GM19351 (cell line): ENCODE measurements around the gene NPW.
A peak's percentile ranks its signal among the peaks of the same experiment; 100 is the strongest.

Experiments
- ATAC-seq: cut with Tn5 transposase; IDR thresholded peaks from one replicate; pipeline ENCODE4 v1.9.1; 2021; ENCODE audit warnings: mild to moderate bottlenecking, moderate library complexity; ENCODE audit not compliant: unreplicated experiment

Gene NPW

DNA sequence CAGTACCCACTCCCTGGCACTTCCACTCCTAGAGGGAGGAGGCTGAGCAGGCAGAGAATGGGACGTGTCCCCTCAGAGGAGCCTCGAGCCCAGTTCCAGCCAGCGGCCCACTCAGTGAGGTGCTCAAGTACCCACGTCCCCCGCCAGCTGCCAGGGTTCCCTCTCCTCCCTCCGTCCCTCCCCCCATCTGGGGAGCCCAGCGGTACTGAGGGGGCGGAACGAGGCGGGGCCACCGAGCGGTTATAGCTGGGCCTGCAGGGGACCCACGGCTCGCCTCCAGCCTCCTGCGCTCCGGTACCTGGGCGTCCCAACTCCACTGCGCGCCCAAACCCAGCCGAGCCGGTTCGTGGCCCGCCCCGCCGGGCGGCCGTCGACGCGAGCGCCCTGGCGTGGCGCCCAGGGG, at the start of gene NPW:
Gene NPW (plus strand): TSS at position 268 of the 403 bp plus-strand sequence.
- ATAC-seq = no peak

DNA sequence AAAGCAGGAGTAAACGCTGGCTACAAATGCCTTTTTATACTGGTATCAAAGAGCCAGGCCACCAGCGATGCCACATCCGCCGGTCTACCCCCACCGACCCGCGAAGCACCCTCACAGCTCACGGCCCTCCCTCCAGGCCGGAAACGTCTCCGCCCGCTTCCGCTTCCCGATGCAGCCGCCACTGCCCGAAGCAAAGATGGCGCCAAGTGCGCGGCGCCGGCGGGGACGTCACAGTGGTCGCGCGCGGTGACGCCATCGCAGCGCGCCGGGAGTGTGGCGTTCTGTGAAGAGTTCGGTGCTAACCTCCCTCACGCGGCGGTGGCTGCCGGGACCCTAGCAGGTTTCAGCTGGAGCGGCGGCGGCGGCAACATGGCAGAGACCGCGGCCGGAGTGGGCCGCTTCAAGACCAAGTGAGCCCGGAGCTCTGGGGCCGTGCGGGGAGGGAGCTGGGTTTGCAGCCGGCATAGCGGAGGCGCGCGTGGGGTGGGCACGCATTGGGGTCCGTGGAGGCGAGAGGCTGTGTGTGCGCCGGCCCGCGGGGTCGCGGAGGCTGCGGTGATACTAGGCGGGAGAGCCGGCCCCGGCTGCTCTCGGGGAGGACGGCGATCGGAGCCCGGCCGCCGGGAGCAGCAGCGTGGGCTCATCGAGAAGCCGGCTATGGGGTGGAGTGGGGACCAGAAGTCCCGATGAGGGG, 47.6 kb upstream of the NPW start, which contains the start of gene TBL3:
Gene TBL3 (plus strand): TSS at position 258 of the 694 bp plus-strand sequence. CDS start 112 bp downstream, at position 370.
- ATAC-seq = peak; percentile 90

DNA sequence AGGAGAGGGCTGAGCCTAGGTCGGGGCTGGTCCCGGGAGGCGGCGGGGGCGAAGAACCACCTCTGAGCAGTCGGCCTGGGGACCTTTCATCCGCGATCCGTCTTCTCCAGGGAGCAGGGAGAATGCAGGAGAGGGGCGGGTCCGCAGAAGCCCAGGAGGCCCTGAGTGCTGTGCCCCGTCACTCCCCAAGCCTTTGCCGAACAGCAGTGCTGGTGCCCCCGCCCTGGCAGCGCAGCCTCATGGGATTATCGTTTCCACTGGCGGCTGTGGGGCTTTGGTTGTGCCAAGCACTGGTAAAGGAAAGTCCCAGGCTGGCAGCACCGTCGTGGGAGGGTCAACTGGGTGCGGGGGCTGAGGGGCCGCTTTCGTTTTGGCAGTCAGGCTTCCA, 47.1 kb upstream of the NPW start:
- no peak for ATAC-seq

DNA sequence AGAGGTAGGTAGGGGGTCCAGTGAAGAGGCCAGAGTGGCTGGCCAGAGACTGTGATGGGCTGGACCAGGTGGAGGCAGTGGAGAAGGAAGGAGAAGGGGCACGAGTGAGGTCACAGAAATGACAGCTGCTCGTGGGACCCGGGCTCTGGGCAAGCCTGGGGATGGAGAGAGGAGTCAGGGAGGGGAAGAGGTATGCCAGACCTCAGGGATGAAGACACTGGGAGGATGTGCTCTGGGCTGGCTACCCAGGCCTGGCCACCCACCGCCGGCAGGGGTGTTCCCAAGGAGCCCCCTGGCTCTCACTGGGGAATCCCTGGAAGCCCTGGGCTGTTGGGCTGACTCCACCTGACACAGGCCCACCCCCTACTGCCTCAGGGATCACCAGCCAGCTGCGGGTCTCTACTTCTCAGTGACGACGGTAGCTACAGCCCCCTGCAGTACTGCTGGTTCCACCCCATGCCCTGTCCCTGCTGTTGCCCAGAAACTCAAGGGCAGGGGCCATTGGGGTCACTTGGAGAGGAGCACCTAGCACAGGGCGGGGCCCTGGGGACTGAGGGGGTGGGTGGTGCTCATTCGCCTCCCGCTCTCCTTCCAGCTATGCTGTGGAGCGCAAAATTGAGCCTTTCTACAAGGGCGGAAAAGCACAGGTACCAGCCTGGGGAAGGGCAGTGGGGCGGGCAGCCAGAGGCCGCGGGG, 46.0 kb upstream of the NPW start:
- ATAC-seq = no peak

DNA sequence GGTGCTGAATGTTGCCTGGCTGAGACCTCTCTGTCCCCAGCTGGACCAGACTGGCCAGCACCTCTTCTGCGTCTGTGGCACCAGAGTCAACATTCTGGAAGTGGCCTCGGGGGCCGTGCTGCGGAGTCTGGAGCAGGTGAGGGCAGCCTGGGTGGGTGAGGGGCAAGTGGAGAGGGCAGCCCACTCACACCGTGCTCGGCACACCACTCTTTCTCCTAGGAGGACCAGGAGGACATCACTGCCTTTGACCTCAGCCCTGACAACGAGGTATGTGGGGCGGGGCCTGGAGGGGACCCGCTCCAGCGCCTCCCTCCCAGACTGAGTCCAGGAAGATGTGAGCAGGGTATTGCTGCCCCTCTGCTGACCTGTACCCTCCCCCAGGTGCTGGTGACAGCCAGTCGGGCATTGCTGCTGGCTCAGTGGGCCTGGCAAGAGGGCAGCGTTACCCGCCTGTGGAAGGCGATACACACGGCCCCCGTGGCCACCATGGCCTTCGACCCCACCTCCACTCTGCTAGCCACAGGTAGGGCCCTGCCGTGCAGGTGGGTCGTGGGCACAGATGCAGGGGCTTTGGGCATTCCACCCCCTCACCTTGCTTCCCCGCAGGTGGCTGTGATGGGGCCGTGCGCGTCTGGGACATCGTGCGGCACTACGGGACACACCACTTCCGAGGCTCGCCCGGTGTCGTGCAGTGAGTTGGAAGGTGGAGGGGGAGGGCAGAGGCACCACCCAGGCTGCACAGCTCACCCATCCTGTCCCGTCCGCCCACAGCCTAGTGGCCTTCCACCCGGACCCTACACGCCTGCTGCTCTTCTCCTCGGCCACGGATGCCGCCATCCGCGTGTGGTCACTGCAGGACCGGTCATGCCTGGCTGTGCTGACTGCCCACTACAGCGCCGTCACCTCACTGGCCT, 45.2 kb upstream of the NPW start:
- ATAC-seq = no peak

DNA sequence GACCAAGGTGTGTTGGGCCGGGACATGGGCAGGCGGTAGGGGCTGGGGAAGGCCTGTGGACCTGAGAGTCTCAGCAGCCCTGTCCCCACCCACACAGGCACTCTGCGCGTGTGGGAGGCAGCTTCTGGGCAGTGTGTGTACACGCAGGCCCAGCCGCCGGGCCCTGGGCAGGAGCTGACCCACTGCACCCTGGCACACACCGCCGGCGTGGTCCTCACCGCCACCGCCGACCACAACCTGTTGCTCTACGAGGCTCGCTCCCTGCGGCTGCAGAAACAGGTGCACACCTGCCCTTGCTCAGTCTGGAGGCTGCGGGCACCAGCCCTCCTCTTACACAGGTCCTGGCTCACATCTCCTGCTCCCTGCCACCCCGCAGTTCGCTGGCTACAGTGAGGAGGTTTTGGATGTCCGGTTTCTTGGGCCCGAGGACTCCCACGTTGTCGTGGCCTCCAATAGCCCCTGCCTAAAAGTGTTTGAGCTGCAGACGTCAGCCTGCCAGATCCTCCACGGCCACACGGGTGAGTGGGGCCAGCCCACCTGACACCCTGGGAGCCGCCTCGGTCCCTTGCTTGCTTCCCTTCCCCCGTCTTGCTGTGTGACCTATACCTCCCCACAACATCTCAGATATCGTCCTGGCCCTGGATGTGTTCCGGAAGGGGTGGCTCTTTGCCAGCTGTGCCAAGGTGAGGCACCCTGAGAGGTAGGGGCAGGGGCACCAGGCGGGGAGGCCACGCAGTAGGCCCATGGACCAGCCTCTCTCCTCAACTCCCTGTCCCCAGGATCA, 44.0 kb upstream of the NPW start:
- no peak for ATAC-seq

DNA sequence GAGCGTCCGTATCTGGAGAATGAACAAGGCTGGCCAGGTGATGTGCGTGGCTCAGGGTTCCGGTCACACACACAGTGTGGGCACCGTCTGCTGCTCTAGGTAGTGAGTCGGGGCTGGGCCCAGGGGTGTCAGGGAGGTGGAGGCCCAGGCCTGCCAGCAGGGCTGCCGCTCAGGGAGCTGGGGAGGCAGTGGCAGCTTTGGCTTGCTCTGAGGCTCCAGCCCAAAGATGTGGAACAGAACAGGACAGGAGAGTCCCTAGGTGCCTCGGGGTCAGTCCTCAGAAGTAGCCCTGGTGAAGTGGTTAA, 43.4 kb upstream of the NPW start:
- ATAC-seq = no peak

DNA sequence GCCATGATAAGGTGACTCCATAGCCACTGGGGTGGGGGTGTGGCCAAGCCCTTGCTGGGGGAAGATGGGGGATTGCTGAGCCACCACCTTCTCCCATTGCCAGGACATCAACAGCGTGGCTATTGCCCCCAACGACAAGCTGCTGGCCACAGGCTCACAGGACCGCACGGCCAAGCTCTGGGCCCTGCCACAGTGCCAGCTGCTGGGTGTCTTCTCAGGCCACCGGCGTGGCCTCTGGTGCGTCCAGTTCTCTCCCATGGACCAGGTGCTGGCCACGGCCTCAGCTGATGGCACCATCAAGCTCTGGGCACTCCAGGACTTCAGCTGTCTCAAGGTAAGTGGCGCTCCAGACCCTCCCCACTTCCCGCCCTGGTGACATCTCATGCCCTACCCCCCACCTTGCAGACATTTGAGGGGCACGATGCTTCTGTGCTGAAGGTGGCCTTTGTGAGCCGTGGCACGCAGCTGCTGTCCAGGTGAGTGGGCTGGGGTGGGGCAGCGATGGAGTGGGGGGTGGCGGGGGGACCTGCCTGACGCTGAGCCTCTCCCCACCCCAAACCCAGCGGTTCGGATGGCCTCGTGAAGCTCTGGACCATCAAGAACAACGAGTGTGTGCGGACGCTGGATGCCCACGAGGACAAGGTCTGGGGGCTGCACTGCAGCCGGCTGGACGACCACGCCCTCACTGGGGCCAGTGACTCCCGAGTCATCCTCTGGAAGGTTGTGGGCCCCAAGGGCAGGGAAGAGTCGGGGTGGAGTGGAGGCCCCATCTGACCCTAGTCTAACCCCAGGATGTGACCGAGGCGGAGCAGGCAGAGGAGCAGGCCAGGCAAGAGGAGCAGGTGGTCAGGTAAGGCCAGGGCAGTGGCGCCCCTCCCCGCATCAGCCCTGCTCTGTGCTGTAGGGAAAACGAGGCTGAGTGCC, 42.4 kb upstream of the NPW start:
- no peak for ATAC-seq

DNA sequence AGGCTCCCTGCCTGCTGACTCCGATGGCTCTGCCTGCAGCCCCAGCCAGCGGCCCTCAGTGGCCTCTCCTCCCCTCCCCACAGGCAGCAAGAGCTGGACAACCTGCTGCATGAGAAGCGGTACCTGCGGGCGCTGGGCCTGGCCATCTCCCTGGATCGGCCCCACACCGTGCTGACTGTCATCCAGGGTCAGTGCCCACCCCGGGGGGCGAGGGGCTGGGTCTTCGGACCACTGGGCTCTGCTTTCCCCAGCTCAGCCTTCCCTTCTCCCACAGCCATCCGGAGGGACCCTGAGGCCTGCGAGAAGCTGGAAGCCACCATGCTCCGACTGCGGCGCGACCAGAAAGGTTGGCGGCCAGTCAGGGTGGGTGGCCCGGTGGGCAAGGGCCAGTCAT, 41.7 kb upstream of the NPW start:
- ATAC-seq = no peak

DNA sequence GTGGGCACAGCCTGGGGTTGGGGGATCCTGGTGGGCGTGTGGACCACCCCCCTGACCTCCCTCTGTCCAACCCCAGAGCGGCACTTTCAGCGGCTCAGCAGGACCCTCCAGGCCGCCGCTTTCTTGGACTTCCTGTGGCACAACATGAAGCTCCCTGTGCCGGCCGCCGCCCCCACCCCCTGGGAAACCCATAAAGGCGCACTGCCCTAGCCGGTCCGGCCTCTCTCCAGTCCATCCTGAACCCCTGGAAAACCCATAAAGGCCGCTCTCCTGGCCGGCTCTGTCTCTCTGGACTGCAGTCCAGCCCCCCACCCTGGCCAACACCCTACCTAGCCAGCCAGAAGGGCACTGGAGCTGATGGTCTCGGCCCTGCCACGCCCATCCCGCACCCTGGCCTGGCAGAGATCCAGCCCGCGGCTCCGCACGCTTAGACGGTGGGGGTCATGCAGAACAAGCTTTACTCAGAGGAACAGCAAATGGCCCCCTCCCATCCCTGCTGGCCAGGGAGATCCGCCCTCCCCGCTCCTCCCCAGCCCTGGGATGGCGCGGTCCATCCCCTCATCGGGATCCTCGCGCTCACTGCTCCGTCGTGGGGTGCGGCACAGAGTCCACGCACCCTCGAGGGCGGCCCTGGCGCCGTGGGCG, 41.0 kb upstream of the NPW start:
- ATAC-seq = no peak

DNA sequence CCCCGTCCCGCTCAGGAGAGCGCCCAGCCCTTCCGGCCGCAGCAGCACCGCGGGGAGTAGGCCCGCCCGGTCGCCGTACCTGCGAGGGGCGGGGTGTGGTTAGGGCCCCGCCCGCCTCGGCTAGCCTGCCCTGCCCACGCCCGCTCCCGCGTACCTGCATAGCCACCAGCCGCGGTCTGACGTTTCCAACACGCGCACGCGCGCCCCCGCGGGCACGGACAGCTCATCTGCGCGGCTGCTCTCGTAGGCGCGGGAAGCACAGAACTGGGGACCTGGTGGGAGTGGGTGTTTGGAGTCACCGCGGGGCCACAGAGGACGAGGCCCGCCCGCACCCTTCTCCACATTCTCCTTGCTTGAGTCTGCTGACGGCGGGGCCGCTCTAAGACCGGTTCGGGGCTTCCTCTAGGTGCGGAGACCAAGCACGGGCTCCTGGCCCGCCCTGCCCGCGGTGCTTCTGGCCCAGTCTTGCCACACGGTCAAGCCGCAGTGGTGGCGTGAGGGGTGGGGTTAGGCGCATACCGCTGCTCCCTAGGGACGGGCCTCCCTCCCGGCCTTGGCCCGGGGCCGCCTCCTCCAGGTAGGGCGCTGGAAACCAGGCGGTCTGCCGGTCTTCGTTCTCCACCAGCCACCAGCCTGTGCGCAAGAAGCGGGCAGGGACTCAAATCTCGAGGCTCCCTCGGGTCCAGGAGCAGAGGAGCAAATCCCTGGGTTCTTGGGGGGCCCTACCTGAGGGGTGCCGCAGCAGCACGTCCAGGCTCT, 40.1 kb upstream of the NPW start:
- no peak for ATAC-seq

DNA sequence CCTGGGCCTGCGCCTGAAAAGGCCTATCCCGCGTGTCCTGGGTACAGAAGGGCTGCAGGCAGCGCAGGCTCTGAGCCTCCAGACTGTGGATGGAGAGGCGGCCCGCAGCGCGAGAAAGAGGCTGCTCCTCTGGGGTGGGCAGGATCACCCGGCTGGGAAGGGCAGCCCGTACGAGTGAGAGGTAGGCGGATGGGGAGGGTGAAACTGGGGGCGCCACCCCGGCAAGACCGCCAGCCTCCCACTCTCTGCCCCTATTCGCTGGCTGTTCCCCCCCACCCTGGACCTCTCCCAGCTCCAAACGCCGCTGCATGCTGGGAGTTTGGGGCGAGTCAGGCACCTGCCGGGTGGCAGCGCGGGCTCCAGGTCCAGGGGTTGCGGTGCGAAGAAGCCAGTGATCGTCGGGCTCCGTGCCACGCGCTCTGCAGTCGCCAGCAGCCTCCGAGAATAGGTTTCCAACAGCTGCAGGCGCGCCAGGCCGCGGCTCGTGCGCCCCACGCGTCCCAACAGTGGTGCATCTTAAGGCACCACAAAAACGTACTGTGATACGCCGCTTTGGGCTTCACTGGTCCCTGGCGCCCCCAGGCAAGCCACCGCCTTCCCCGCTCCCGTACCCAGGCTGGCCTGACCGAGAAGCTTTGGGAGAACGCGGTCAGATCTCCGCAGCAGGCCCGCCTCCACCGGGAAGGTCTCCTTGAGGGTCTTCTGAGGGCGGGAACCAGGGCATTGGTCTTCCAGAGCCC, 39.4 kb upstream of the NPW start:
- ATAC-seq = no peak

DNA sequence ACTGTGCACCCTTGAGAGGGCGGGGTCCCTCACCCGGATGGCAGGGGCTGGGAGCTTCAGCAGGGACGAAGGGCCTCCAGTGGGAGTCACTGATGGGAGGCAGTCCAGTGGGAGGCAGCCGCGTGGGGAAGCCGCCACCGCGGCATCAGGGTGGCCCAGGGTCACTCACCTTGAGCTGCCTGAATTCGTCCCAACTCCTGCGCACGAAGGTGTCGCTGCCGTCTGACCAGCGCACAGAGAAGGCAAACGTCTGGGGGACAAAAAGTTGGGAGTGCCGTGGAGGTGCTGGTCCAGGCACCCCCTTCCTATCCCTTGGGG, 38.9 kb upstream of the NPW start:
- ATAC-seq = no peak

DNA sequence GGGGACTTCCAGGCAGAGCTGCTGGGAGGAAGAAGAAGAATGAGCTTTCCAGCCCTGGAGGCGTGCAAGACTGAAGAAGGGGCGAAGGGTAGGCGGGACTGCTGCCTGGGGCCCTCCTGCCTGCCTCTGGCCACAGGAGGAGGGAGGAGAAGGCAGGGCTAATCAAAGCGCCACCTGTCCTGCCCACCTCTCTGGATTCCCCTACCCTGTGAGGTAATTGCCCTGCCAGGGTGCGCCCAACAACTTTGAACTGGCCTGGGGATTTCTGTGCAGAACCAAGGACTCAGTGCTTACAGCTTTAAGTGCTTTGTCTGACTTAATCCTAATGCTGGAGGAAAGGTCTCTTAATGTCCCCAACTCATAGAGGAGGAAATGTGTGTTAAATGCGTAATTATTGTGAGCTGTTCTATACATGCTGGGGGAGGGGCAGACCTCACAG, 38.2 kb upstream of the NPW start, which contains the start of gene NOXO1:
Gene NOXO1 (minus strand): TSS at position 72 of the 439 bp plus-strand sequence. CDS start 290 bp downstream, outside the sequence.
- no peak for ATAC-seq

DNA sequence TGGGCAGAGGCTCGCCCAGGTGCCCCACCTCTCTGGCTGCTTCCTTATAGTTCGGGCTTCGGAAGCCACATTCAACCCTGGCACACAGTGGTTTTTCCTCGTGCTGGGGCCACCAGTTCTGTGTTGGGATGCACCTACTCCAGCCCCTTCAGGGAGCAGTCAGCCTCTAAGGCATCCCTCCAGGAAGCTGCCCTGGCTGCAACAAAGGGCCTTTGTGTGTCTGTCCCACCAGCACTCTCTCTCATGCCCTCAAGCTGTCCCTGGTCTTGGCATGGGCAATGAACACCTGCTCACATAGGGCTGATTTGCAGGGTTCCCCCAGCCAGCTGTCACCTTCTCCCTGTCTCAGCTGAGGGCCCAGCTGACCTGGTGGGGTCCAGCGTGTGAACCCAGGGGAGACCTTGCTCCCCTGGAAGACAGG, 37.6 kb upstream of the NPW start:
- no peak for ATAC-seq

DNA sequence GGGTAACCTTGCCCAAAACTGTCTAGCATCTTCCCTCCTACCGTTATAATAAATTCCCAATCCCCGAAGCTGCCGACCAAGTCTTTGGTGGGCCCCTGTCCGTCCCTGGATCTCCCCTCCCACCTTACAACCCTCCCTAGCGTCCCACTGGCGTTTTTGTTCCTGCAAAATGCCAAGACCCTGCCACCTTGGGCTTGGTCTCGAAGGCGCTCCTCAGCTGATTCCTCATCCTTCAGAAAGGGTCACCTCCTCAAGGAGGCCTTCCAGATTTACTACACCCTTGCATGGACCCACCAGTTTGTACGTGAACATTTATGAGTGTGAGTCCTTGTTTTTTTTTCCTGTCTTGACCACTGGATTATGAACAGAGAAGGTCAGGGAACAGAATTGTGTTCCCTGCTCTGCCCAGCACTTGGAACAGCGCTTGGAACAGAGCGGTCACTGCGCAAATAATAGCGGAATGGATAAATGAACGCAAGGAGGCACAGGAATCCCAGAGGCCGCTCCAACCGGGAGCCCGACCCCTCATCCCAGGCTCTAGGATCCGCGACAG, 36.5 kb upstream of the NPW start:
- ATAC-seq = no peak

DNA sequence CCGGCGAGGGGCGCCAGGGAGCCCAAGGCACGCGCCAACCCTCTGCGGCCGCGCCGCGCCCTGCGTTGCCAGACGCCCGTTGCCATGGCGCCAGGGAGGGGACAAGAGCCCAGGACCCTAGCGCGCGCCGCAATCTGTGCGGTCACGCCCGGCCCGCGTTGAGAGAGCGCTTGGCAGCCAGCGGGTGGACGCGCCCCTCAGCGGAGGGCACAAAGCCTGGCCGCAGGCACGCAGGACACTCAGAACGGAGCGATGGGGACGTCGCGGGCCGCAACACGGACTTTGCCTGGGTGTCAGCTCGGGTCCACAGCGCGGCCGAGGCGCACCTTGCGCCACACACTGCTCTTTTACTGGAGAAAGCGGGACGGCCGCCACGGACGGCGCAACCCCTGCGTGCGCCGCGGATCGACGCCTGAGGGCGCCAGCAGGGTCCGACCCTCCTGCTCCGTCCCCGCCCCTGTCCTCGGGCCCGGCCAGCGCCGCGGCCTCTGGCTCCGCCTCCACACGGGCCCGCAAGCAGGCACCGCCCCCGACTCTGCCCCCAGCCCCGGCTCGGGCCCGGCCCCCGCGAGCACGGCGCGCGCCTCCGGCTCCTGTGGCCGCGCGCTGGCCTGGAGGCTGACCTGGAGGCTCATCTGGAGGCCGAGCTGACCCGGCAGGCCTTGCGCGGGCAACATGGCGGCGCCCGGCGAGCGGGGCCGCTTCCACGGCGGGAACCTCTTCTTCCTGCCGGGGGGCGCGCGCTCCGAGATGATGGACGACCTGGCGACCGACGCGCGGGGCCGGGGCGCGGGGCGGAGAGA, 35.8 kb upstream of the NPW start, which contains the start of gene GFER:
Gene GFER (plus strand): TSS at position 650 of the 803 bp plus-strand sequence. CDS start 26 bp downstream, at position 676.
- ATAC-seq = peak; percentile 82
